Breast epithelium (tissue), 4 donors: Measurements from ENCODE around the gene CDH4. TPM values are rescaled to one million over a fixed set of nuclear protein-coding genes. Genes with fewer than 3 reads are reported as not detected.

ENCODE experiments used
- DNase-seq, 2 donors: peaks; one replicate each; pipeline ENCODE4 v3.0.0-alpha.2; 2019; ENCODE audit warnings: low spot score in 2 of 2
- H3K27ac ChIP-seq, 2 donors: fragments of 200-600 bp; sonication (generic) in 1 of 2; one replicate each; pipeline ENCODE4 v1.5.1; 2016 to 2019; ENCODE audit warnings: mild to moderate bottlenecking in 1 of 2
- H3K27me3 ChIP-seq, 2 donors: fragments of 200-600 bp; sonication (generic) in 1 of 2; one replicate each; pipeline versions ENCODE4 v1.5.1 to v1.6.0; 2017 to 2019; ENCODE audit warnings: control low read depth in 1 of 2, mild to moderate bottlenecking in 1 of 2
- H3K36me3 ChIP-seq: fragments of 200-600 bp; one replicate; pipeline ENCODE4 v1.5.1; 2019
- H3K4me1 ChIP-seq, 2 donors: fragments of 200-600 bp; sonication (generic); one replicate each; pipeline ENCODE4 v1.5.1; 2016 to 2019; ENCODE audit warnings: control low read depth in 1 of 2
- H3K4me3 ChIP-seq, 3 donors: fragments of 200-600 bp; sonication (generic); 1 replicate in 2 of 3; 2 replicates in 1 of 3; pipeline ENCODE4 v1.5.1; 2016 to 2019; ENCODE audit warnings: mild to moderate bottlenecking in 3 of 3, moderate library complexity in 2 of 3
- H3K9me3 ChIP-seq, 2 donors: fragments of 200-600 bp; sonication (generic) in 1 of 2; one replicate each; pipeline ENCODE4 v1.5.1; 2016 to 2019; ENCODE audit warnings: control low read depth in 1 of 2
- POLR2A ChIP-seq: fragments of 450-650 bp; IDR thresholded peaks from one replicate; pipeline ENCODE4 v1.6.1; 2016; ENCODE audit warnings: antibody characterized with exemption, mild to moderate bottlenecking, moderate library complexity
- POLR2AphosphoS5 ChIP-seq, 3 donors: sonication (generic); formaldehyde crosslinking; IDR thresholded peaks; one replicate each; pipeline ENCODE4 v1.6.1; 2017; ENCODE audit warnings: antibody characterized with exemption in 3 of 3
- intact Hi-C: fragments of 100-400 bp; cut with DNase I; formaldehyde crosslinking; loops from one replicate; pipeline ENCODE4 v1.15.1; 2023; ENCODE audit warnings: low total_unique reads
- total RNA-seq, 3 donors: library from RNA; depleted of rRNA; stranded (reverse); fragments of >200 nt; gene quantifications; one replicate each; pipeline ENCODE4 v1.1.0, GENCODE V29; 2016
- TF ChIP-seq, protein P1 (sequence below), 3 donors: fragments of 450-650 bp; IDR thresholded peaks; one replicate each; pipeline ENCODE4 v1.5.1; 2016 to 2017; ENCODE audit warnings: antibody characterized with exemption in 3 of 3, mild to moderate bottlenecking in 3 of 3, moderate library complexity in 3 of 3

CDH4 gene
- total RNA-seq, 3 donors from 2014 or later, result under 0.01 TPM; not detected in 2

GRCh38 chr20:61678437-61678836 is 426.4 kb downstream of the CDH4 start:
- Histone ChIP-seq H3K27me3 (peaks cover 0 to 24% of the 10 kb centered on the region in 2 donors), H3K4me3 (no peak overlapping the region), H3K4me1 (no peaks in the 10 kb centered on the region), H3K27ac (no peak overlapping the region), H3K36me3 (no peaks in the 10 kb centered on the region), H3K9me3 (no peaks in the 10 kb centered on the region)
- TF ChIP-seq POLR2AphosphoS5 (IDR thresholded peaks at IDR 0.05) (no peak), POLR2A (no peak)
- TF ChIP-seq, protein P1, sequence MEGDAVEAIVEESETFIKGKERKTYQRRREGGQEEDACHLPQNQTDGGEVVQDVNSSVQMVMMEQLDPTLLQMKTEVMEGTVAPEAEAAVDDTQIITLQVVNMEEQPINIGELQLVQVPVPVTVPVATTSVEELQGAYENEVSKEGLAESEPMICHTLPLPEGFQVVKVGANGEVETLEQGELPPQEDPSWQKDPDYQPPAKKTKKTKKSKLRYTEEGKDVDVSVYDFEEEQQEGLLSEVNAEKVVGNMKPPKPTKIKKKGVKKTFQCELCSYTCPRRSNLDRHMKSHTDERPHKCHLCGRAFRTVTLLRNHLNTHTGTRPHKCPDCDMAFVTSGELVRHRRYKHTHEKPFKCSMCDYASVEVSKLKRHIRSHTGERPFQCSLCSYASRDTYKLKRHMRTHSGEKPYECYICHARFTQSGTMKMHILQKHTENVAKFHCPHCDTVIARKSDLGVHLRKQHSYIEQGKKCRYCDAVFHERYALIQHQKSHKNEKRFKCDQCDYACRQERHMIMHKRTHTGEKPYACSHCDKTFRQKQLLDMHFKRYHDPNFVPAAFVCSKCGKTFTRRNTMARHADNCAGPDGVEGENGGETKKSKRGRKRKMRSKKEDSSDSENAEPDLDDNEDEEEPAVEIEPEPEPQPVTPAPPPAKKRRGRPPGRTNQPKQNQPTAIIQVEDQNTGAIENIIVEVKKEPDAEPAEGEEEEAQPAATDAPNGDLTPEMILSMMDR (IDR thresholded peaks at IDR 0.05), result no peak
- no peak for DNase-seq
- intact Hi-C loops, result no loop called here

DNA sequence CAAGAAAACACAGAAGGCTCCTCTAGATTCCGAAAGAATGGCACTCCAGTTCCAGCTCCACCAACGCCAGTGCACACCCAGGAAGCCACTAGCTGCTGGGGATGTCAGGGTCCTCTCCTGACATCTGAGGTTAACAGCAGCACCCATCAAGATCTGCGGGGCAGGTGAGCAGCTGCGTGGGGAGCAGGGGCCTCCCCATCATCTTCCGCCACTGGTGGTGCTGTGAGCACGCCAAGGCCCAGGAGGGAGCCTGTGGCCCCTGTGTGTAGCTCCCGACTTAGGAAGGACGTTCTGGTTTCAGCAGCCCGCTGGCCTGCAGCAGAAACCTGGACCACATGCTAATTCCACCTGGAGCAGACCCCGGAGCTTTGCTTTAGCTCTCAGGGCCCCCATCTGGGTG is 427.4 kb downstream of the CDH4 start:
- Histone ChIP-seq H3K4me1 (no peaks in the 10 kb centered on the region), H3K36me3 (no peaks in the 10 kb centered on the region)
- intact Hi-C loops, result no loop called here

GRCh38 chr20:61680096-61680495 is 428.0 kb downstream of the CDH4 start:
- Histone ChIP-seq H3K9me3 (no peaks in the 10 kb centered on the region), H3K4me1 (no peaks in the 10 kb centered on the region), H3K27me3 (peaks cover 0 to 36% of the 10 kb centered on the region in 2 donors), H3K4me3 (no peak overlapping the region), H3K36me3 (no peaks in the 10 kb centered on the region), H3K27ac (no peak overlapping the region)
- intact Hi-C loops, result no loop called here
- TF ChIP-seq, protein P1 (IDR thresholded peaks at IDR 0.05), result no peak
- TF ChIP-seq POLR2AphosphoS5 (IDR thresholded peaks at IDR 0.05), result no peak
- no peak for TF ChIP-seq POLR2A
- no peak for DNase-seq

More for the DNA sequence above, 427.4 kb downstream of the CDH4 start:
- TF ChIP-seq, protein P1 (IDR thresholded peaks at IDR 0.05), result no peak
- TF ChIP-seq POLR2AphosphoS5 (IDR thresholded peaks at IDR 0.05) (no peak), POLR2A (no peak)
- Histone ChIP-seq H3K27ac (no peak overlapping the region), H3K9me3 (no peaks in the 10 kb centered on the region), H3K27me3 (peaks cover 0 to 30% of the 10 kb centered on the region in 2 donors), H3K4me3 (no peak overlapping the region)
- DNase-seq, result no peak

GRCh38 chr20:61682114-61682995 is 430.3 kb downstream of the CDH4 start:
- intact Hi-C loops, result no loop called here

More at GRCh38 chr20:61682114-61682995, 430.3 kb downstream of the CDH4 start:
- H3K9me3 ChIP-seq, result no peaks in the 10 kb centered on the region
- no peak overlapping the region for H3K4me3 ChIP-seq
- H3K36me3 ChIP-seq, result no peaks in the 10 kb centered on the region
- peak overlapping the region in 1 of 2 donors; percentile 52 for H3K27ac ChIP-seq
- no peaks in the 10 kb centered on the region for H3K4me1 ChIP-seq
- H3K27me3 ChIP-seq, result peaks cover 0 to 49% of the 10 kb centered on the region in 2 donors
- DNase-seq, result no peak
- TF ChIP-seq, protein P1 (IDR thresholded peaks at IDR 0.05), result no peak
- no peak for TF ChIP-seq POLR2AphosphoS5 (IDR thresholded peaks at IDR 0.05)
- TF ChIP-seq POLR2A, result no peak
